HL-60 (cell line): ENCODE data around the gene FHIT.

Experiments
- GABPA ChIP-seq: IDR thresholded peaks from 2 replicates; pipeline ENCODE4 v1.6.1; 2012; ENCODE audit warnings: low read depth
- POLR2AphosphoS5 ChIP-seq: IDR thresholded peaks from 2 replicates; pipeline ENCODE4 v1.6.1; 2012; ENCODE audit warnings: low read depth
- TF ChIP-seq, protein P1 (sequence below): IDR thresholded peaks from one replicate; pipeline ENCODE4 v1.5.1; 2011; ENCODE audit warnings: low read length, control low read depth, inconsistent platforms; ENCODE audit not compliant: insufficient read depth

DNA sequence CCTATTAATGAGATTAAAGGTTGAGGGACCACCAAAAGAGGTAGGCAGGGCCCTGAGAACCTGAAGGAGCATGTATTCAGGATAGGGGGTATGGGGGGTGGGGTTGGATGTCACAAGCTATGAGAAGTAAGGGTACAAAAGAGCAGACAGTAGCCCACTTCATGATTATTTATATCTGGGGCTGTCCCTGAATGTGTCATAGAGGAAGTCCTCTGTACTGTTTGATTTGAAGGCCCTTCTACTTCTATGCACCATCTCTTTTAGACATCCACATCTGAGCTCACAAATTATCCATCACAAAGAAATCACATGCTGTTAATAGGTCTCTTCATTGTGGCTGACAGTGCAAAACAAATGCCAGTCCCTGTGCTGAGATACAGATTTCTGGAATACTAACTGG is 68.6 kb downstream of the FHIT start:
- TF ChIP-seq, protein P1, sequence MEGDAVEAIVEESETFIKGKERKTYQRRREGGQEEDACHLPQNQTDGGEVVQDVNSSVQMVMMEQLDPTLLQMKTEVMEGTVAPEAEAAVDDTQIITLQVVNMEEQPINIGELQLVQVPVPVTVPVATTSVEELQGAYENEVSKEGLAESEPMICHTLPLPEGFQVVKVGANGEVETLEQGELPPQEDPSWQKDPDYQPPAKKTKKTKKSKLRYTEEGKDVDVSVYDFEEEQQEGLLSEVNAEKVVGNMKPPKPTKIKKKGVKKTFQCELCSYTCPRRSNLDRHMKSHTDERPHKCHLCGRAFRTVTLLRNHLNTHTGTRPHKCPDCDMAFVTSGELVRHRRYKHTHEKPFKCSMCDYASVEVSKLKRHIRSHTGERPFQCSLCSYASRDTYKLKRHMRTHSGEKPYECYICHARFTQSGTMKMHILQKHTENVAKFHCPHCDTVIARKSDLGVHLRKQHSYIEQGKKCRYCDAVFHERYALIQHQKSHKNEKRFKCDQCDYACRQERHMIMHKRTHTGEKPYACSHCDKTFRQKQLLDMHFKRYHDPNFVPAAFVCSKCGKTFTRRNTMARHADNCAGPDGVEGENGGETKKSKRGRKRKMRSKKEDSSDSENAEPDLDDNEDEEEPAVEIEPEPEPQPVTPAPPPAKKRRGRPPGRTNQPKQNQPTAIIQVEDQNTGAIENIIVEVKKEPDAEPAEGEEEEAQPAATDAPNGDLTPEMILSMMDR: no peak
- TF ChIP-seq GABPA (no peak), POLR2AphosphoS5 (no peak)
